HT-29 (cell line): Measurements from ENCODE around the gene PATZ1. TPM values are rescaled to one million over a fixed set of nuclear protein-coding genes. Genes with fewer than 3 reads are reported as not detected.
A peak's percentile ranks its signal among the peaks of the same experiment; 100 is the strongest.
"Not testable (repeated sequence)": the region's sequence is repeated elsewhere in the genome, so short reads cannot be mapped to it uniquely, and the experiment has no call there.

Source experiments
- DNase-seq: peaks from one replicate; pipeline ENCODE4 v3.0.0-alpha.2; 2015; ENCODE audit warnings: low spot score
- total RNA-seq: library from RNA; depleted of rRNA; stranded (reverse); fragments of >200 nt; shearing (Covaris generic); gene quantifications from 2 replicates; pipeline ENCODE4 v1.2.3, GENCODE V29; 2014

PATZ1 gene
- total RNA-seq, 1 experiment from 2014 or later = 44.2 TPM

DNA sequence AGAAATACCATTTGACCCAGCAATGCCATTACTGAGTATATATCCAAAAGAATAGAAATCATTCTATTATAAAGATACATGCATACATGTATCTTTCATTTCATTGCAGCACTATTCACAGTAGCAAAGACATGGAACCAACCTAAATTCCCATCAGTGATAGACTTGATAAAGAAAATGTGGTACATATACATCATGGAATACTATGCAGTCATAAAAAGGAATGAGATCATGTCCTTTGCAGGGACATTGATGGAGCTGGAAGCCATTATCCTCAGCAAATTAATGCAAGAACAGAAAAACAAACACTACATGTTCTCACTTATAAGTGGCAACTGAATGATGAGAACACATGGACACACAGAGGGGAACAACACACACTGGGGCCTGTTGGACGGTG is 31.9 kb downstream of the PATZ1 start:
- not testable (repeated sequence) for DNase-seq

- peak; percentile 88 for DNase-seq
Measured at GRCh38 chr22:31313366-31314147, 32.6 kb downstream of the PATZ1 start.

- DNase-seq = no peak
Measured at GRCh38 chr22:31308181-31308580, 38.0 kb downstream of the PATZ1 start.

DNA sequence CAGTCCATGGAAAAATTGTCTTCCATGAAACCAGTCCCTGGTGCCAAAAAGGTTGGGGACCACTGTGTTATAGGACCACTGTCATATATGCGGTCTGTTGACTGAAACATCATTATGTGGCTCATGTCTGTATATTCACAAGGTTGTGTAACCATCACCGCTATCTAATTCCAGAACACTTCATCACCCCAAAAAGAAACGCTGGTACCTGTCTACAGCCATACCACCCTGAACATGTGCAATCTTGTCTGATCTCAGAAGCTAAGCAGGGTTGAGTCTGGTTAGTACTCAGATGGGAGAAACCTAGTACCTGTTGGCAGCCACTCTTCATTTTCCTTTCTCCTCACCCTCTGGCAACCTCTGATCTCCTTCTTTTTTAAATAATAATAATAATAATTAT is 41.0 kb downstream of the PATZ1 start:
- DNase-seq = no peak

DNA sequence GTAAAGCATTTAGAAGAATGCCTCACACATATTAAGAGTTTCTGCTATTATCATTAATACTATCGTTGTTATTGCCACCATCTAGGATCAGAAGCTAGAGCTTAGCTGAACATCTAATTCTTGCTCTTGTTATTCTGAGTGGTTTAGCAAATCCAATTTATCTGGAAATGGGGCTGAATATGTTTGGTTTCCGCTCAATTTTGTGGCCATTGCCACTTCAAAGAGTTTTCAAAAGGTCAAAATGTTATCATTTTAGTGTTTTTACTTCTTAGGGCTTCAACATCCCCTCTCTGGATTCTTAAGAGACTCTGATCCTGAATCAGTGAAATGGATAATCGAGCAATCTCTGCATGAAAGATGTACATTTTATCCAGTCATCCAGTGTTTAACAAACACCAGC is 43.6 kb downstream of the PATZ1 start:
- DNase-seq = no peak

- DNase-seq = no peak
Measured at GRCh38 chr22:31302006-31302405, 44.1 kb downstream of the PATZ1 start.

GRCh38 chr22:31300896-31301295 is 45.2 kb downstream of the PATZ1 start:
- no peak for DNase-seq

GRCh38 chr22:31295831-31296657 is 50.1 kb downstream of the PATZ1 start:
- DNase-seq = no peak

DNA sequence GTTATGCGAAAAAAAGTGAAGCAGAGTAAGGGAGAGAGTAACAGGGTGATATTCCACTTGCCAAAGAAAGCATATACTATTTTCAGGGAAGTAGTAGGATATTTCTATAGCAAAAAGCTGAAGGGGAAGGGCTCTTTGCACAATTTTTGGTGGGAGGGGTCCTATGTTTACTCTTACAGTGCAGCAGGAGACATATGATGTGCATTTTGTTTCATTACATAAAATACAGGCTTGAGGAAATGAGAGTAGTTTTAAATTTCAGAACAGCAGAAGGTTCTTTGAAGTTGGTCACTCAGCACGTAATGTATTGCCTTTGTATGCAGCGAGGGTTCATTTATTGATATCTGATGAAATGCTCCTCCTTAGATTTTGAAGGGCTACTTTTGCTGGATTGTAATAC is 50.8 kb downstream of the PATZ1 start:
- DNase-seq = no peak

- DNase-seq = peak; percentile 71
Measured at GRCh38 chr22:31292236-31292989, 53.7 kb downstream of the PATZ1 start, which contains the start of gene PIK3IP1. Gene PIK3IP1, minus strand, starts transcription at chr22:31292488. Its CDS starts 144 bp downstream, at chr22:31292344.

DNA sequence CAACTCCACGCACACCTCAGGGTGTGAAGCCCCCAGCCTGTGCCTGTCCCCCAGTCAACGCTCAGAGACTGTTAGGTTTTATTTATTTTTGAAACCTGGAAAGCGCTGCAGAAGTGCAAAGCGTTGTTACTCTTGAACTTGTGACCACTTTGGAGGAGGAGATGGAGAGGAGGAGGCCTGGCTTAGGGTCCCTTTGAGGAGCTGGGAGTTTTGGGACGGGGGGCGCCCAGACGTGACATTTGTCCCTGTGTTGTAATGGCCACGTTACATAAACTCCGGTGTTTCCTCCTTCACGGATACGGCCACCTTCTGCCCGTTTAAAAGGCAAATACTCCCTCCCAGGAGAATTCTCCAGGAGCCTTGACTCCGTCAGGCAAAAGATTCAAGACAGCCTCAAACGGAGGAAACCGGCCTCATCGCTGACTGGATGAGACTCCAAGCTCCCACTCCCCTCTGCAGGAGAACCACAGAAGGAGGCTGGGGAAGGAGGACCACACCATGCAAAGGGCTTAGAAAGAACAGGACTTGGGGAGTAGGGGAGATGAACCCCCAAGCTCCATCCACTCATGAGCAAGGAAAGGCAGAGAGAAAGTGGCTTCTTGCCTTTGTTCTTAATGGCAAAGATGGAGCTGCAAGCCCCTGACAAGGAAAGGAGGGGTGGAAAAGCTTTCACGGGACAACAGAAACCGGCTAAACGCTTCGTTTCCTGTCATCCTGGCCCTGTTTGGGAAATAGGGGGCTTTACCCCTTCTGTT is 54.5 kb downstream of the PATZ1 start:
- DNase-seq = peak; percentile 9

DNA sequence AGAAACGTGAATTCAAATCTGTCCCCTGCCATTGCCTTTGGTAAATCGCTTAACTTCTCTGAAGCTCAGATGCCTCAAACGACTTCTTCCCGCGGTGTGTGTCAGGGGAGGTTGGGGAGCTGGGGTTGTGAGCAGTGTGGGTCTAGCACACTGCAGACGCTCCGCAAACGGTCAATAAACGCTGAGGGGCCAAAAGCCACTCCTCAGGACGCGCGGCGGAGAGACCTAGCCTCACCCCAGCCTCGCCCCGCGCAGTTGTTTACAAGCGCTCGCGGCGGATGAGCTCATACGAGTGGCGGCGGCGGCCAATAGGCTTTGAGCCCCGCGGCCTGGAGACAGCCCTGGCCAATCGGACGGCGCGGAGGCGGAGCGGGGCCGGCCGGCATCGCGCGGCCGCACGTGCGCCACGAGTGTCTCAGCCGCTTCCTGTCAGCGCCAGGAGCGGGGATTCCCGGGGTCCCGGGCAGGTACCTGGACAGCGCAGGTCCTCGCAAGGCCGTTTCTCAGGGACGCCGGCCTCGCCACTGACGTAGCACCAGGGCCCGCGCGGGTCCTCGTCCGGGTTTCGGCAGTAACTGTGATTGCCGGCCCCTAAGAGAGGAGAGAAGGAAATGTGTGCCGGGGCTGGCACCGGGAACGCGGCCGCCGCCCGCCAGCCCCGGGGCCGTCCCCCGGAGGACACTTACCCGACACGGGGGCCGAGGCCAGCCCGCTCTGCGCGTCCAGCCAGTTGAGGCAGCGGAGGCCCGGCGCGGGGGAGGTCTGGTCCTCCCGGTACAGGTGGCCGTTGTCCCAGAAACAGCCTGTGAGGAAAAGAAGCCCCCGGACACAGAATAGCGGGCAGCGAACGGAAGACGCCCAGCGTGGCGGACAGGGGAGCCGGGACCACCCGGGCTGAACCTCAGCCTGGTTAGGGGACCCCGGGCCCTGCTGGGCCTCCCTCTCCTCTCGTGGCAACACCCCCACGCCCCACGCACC is 55.4 kb downstream of the PATZ1 start:
- DNase-seq = peak; percentile 85

- DNase-seq = no peak
Measured at GRCh38 chr22:31289344-31289743, 56.8 kb downstream of the PATZ1 start.

- no peak for DNase-seq
Measured at GRCh38 chr22:31288496-31289240, 57.5 kb downstream of the PATZ1 start.

- DNase-seq = no peak
Measured at GRCh38 chr22:31287818-31288495, 58.2 kb downstream of the PATZ1 start.

- no peak for DNase-seq
Measured at GRCh38 chr22:31286360-31287255, 59.5 kb downstream of the PATZ1 start.

GRCh38 chr22:31284281-31285155 is 61.6 kb downstream of the PATZ1 start:
- DNase-seq = no peak
